ENCODE measurements around the gene PNPLA2.

Gene PNPLA2

GRCh38 chr11:818396-819128, at the start of gene PNPLA2:
Gene PNPLA2, plus strand, starts transcription at chr11:818914. Its CDS starts 805 bp downstream, at chr11:819719.
- DNase-seq: no peak

GRCh38 chr11:769887-770641, 48.6 kb upstream of the PNPLA2 start:
- DNase-seq: no peak

GRCh38 chr11:770642-771616, 47.8 kb upstream of the PNPLA2 start:
- no peak for DNase-seq

- DNase-seq: no peak
These were observed 47.0 kb upstream of the PNPLA2 start for GRCh38 chr11:771617-772204.

GRCh38 chr11:772429-773390, 46.0 kb upstream of the PNPLA2 start:
- peak; percentile 32 for DNase-seq

- peak; percentile 29 for DNase-seq
These were observed 45.3 kb upstream of the PNPLA2 start for GRCh38 chr11:773425-773824.

- DNase-seq: no peak
These were observed 44.9 kb upstream of the PNPLA2 start for GRCh38 chr11:773830-774229.

- peak; percentile 33 for DNase-seq
These were observed 43.7 kb upstream of the PNPLA2 start for GRCh38 chr11:774873-775592.

- peak; percentile 42 for DNase-seq
These were observed 42.5 kb upstream of the PNPLA2 start for GRCh38 chr11:776263-776560.

GRCh38 chr11:776561-777287, 42.0 kb upstream of the PNPLA2 start:
- DNase-seq: peak; percentile 42

GRCh38 chr11:777288-778255, 41.1 kb upstream of the PNPLA2 start, which contains the start of gene GATD1:
Gene GATD1, minus strand, starts transcription at chr11:777487. Its CDS starts 25 bp downstream, at chr11:777462.
- DNase-seq: peak; percentile 94

GRCh38 chr11:778976-779954, 39.4 kb upstream of the PNPLA2 start:
- peak; percentile 29 for DNase-seq

GRCh38 chr11:779955-780532, 38.7 kb upstream of the PNPLA2 start:
- no peak for DNase-seq

- no peak for DNase-seq
These were observed 36.2 kb upstream of the PNPLA2 start for GRCh38 chr11:782264-783174.

GRCh38 chr11:783581-784015, 35.1 kb upstream of the PNPLA2 start:
- peak; percentile 90 for DNase-seq

Data from left hindlimb (tissue), 1 donor.